HepG2 (cell line): ENCODE measurements around the gene ZNF444. TPM values are rescaled to one million over a fixed set of nuclear protein-coding genes. Genes with fewer than 3 reads are reported as not detected.
A peak's percentile ranks its signal among the peaks of the same experiment; 100 is the strongest.

ENCODE experiments used
- CREB1 ChIP-seq, 2 experiments: fragments of 450-650 bp in 1 of 2; IDR thresholded peaks; 2 replicates each; pipeline ENCODE4 v1.6.1; 2016 to 2017; ENCODE audit warnings: control low read depth in 1 of 2, mild to moderate bottlenecking in 1 of 2, missing compliant biosample characterization in 1 of 2, missing genetic modification characterization in 1 of 2
- EHMT2 ChIP-seq: fragments of 200-600 bp; sonication (generic); IDR thresholded peaks from 2 replicates; pipeline ENCODE4 v1.7.0; 2017; ENCODE audit warnings: antibody characterized with exemption, low read depth, low read length, borderline replicate concordance
- POGZ ChIP-seq: sonication (generic); formaldehyde crosslinking; IDR thresholded peaks from 2 replicates; pipeline ENCODE4 v1.4.0; 2020; ENCODE audit warnings: mild to moderate bottlenecking, missing genetic modification reagents
- POLR2AphosphoS5 ChIP-seq: IDR thresholded peaks from 2 replicates; pipeline ENCODE4 v1.6.1; 2012; ENCODE audit warnings: low read depth, low read length
- TAF15 ChIP-seq: fragments of 200-400 bp; formaldehyde crosslinking; IDR thresholded peaks from one replicate; pipeline ENCODE4 v1.6.1; 2018; ENCODE audit warnings: mild to moderate bottlenecking, low read depth, low read length; ENCODE audit not compliant: poor library complexity, severe bottlenecking
- THAP11 ChIP-seq: IDR thresholded peaks from 2 replicates; pipeline ENCODE4 v1.6.1; 2016; ENCODE audit warnings: missing biosample characterization, missing genetic modification reagents
- ZNF263 ChIP-seq: sonication (generic); formaldehyde crosslinking; IDR thresholded peaks from 2 replicates; pipeline ENCODE4 v1.4.0; 2020; ENCODE audit warnings: missing genetic modification reagents
- polyA plus RNA-seq, 8 experiments: library from polyadenylated mRNA; depleted of rRNA in 3 of 8; stranded (reverse) in 7 of 8; unstranded in 1 of 8; fragments of >200 nt; fragmentation: Illumina TruSeq in 4 of 8; extraction: Trizol in 4 of 8; gene quantifications; 2 replicates each; pipeline versions ENCODE4 v1.2.1 to v1.2.3, GENCODE V29; 2011 to 2016; ENCODE audit warnings: low read depth in 4 of 8, missing spikeins in 1 of 8, mixed read lengths in 1 of 8; ENCODE audit not compliant: insufficient read depth in 1 of 8
- total RNA-seq, 5 experiments: library from RNA; depleted of rRNA; stranded (reverse); fragments of >200 nt; fragmentation: Illumina TruSeq; extraction: Trizol; gene quantifications; 2 replicates each; pipeline ENCODE4 v1.2.3, GENCODE V29; 2016; ENCODE audit warnings: low read depth in 1 of 5
- TF ChIP-seq, protein P1 (sequence below): sonication (generic); formaldehyde crosslinking; IDR thresholded peaks from 2 replicates; pipeline ENCODE4 v1.5.0; 2020; ENCODE audit warnings: mild to moderate bottlenecking, missing genetic modification reagents, borderline replicate concordance
- TF ChIP-seq, protein P2 (sequence below): sonication (generic); formaldehyde crosslinking; IDR thresholded peaks from 2 replicates; pipeline ENCODE4 v1.5.1; 2020; ENCODE audit warnings: missing genetic modification reagents, mild to moderate bottlenecking, borderline replicate concordance
- TF ChIP-seq, protein P3 (sequence below): sonication (generic); formaldehyde crosslinking; conservative IDR thresholded peaks from 2 replicates; pipeline ENCODE4 v1.8.0; 2022; ENCODE audit warnings: low read depth, missing genetic modification reagents
- TF ChIP-seq, protein P4 (sequence below): sonication (generic); formaldehyde crosslinking; IDR thresholded peaks from 2 replicates; pipeline ENCODE4 v1.4.0; 2020; ENCODE audit warnings: missing genetic modification reagents
- TF ChIP-seq, protein P5 (sequence below): sonication (generic); formaldehyde crosslinking; conservative IDR thresholded peaks from 2 replicates; pipeline ENCODE4 v1.4.0; 2020; ENCODE audit warnings: missing genetic modification reagents
- TF ChIP-seq, protein P6 (sequence below): sonication (generic); formaldehyde crosslinking; IDR thresholded peaks from 2 replicates; pipeline ENCODE4 v1.4.0; 2020; ENCODE audit warnings: low read depth, mild to moderate bottlenecking, missing genetic modification reagents

Gene ZNF444
- total and polyA plus RNA-seq, 2 of the 13 experiments (the other 11 are each of a cell fraction or from before 2014, with no cell fraction given), result 27.4 to 30.3 TPM

DNA sequence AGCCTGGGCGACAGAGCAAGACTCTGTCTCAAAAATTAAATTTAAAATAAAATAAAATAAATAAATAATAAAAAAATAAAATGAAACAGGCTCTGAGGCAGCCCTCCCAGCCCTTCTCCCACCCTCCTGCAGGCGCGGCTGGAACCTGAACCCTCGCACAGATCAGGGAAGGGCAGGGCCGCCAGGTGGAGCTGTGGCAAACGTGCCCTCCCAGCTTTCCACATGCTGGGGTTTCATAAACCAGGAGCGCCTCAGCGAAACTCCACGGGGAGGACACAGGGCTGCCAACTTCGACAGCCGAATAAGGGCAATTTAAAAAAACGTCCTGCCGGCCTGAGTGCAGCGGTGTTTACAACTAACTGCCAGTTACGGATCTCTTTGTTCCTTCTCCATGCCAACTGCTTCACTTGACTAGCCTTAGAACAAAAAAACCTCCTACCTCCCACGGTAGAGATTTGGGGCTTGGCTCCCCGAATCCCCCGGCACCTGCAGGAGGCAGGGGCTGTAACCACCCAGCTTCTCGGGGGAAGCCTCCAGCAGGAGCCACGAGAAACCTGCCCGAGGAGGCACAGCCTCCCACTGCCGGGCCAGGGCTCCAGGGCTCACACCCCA is 35.9 kb upstream of the ZNF444 start (continued):
- TF ChIP-seq, protein P1, sequence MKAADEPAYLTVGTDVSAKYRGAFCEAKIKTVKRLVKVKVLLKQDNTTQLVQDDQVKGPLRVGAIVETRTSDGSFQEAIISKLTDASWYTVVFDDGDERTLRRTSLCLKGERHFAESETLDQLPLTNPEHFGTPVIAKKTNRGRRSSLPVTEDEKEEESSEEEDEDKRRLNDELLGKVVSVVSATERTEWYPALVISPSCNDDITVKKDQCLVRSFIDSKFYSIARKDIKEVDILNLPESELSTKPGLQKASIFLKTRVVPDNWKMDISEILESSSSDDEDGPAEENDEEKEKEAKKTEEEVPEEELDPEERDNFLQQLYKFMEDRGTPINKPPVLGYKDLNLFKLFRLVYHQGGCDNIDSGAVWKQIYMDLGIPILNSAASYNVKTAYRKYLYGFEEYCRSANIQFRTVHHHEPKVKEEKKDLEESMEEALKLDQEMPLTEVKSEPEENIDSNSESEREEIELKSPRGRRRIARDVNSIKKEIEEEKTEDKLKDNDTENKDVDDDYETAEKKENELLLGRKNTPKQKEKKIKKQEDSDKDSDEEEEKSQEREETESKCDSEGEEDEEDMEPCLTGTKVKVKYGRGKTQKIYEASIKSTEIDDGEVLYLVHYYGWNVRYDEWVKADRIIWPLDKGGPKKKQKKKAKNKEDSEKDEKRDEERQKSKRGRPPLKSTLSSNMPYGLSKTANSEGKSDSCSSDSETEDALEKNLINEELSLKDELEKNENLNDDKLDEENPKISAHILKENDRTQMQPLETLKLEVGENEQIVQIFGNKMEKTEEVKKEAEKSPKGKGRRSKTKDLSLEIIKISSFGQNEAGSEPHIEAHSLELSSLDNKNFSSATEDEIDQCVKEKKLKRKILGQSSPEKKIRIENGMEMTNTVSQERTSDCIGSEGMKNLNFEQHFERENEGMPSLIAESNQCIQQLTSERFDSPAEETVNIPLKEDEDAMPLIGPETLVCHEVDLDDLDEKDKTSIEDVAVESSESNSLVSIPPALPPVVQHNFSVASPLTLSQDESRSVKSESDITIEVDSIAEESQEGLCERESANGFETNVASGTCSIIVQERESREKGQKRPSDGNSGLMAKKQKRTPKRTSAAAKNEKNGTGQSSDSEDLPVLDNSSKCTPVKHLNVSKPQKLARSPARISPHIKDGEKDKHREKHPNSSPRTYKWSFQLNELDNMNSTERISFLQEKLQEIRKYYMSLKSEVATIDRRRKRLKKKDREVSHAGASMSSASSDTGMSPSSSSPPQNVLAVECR, result peak; percentile 42; the same call in 1 of the 2 replicates
- TF ChIP-seq TAF15 (no peak), EHMT2 (no peak), POLR2AphosphoS5 (no peak), POGZ (CRISPR knock-in tag) (no peak), CREB1 (IDR thresholded peaks at IDR 0.05) (no peak), CREB1 (CRISPR knock-in tag; IDR thresholded peaks at IDR 0.05) (no peak), THAP11 (peak; percentile 60; the same call in 1 of the 2 replicates), ZNF263 (CRISPR knock-in tag) (peak; percentile 34; the same call in 1 of the 2 replicates)
- TF ChIP-seq, protein P2, sequence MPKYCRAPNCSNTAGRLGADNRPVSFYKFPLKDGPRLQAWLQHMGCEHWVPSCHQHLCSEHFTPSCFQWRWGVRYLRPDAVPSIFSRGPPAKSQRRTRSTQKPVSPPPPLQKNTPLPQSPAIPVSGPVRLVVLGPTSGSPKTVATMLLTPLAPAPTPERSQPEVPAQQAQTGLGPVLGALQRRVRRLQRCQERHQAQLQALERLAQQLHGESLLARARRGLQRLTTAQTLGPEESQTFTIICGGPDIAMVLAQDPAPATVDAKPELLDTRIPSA, result no peak
- TF ChIP-seq, protein P3, sequence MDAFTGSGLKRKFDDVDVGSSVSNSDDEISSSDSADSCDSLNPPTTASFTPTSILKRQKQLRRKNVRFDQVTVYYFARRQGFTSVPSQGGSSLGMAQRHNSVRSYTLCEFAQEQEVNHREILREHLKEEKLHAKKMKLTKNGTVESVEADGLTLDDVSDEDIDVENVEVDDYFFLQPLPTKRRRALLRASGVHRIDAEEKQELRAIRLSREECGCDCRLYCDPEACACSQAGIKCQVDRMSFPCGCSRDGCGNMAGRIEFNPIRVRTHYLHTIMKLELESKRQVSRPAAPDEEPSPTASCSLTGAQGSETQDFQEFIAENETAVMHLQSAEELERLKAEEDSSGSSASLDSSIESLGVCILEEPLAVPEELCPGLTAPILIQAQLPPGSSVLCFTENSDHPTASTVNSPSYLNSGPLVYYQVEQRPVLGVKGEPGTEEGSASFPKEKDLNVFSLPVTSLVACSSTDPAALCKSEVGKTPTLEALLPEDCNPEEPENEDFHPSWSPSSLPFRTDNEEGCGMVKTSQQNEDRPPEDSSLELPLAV (CRISPR knock-in tag), result no peak
- TF ChIP-seq, protein P4, sequence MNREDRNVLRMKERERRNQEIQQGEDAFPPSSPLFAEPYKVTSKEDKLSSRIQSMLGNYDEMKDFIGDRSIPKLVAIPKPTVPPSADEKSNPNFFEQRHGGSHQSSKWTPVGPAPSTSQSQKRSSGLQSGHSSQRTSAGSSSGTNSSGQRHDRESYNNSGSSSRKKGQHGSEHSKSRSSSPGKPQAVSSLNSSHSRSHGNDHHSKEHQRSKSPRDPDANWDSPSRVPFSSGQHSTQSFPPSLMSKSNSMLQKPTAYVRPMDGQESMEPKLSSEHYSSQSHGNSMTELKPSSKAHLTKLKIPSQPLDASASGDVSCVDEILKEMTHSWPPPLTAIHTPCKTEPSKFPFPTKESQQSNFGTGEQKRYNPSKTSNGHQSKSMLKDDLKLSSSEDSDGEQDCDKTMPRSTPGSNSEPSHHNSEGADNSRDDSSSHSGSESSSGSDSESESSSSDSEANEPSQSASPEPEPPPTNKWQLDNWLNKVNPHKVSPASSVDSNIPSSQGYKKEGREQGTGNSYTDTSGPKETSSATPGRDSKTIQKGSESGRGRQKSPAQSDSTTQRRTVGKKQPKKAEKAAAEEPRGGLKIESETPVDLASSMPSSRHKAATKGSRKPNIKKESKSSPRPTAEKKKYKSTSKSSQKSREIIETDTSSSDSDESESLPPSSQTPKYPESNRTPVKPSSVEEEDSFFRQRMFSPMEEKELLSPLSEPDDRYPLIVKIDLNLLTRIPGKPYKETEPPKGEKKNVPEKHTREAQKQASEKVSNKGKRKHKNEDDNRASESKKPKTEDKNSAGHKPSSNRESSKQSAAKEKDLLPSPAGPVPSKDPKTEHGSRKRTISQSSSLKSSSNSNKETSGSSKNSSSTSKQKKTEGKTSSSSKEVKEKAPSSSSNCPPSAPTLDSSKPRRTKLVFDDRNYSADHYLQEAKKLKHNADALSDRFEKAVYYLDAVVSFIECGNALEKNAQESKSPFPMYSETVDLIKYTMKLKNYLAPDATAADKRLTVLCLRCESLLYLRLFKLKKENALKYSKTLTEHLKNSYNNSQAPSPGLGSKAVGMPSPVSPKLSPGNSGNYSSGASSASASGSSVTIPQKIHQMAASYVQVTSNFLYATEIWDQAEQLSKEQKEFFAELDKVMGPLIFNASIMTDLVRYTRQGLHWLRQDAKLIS, result no peak
- TF ChIP-seq, protein P5, sequence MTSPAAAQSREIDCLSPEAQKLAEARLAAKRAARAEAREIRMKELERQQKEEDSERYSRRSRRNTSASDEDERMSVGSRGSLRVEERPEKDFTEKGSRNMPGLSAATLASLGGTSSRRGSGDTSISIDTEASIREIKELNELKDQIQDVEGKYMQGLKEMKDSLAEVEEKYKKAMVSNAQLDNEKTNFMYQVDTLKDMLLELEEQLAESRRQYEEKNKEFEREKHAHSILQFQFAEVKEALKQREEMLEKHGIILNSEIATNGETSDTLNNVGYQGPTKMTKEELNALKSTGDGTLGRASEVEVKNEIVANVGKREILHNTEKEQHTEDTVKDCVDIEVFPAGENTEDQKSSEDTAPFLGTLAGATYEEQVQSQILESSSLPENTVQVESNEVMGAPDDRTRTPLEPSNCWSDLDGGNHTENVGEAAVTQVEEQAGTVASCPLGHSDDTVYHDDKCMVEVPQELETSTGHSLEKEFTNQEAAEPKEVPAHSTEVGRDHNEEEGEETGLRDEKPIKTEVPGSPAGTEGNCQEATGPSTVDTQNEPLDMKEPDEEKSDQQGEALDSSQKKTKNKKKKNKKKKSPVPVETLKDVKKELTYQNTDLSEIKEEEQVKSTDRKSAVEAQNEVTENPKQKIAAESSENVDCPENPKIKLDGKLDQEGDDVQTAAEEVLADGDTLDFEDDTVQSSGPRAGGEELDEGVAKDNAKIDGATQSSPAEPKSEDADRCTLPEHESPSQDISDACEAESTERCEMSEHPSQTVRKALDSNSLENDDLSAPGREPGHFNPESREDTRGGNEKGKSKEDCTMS (CRISPR knock-in tag), result no peak
- TF ChIP-seq, protein P6, sequence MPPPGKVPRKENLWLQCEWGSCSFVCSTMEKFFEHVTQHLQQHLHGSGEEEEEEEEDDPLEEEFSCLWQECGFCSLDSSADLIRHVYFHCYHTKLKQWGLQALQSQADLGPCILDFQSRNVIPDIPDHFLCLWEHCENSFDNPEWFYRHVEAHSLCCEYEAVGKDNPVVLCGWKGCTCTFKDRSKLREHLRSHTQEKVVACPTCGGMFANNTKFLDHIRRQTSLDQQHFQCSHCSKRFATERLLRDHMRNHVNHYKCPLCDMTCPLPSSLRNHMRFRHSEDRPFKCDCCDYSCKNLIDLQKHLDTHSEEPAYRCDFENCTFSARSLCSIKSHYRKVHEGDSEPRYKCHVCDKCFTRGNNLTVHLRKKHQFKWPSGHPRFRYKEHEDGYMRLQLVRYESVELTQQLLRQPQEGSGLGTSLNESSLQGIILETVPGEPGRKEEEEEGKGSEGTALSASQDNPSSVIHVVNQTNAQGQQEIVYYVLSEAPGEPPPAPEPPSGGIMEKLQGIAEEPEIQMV (CRISPR knock-in tag), result no peak
